Mesothelial cell of epicardium (in vitro differentiated cells): ENCODE results near the gene WRAP53. TPM values are rescaled to one million over a fixed set of nuclear protein-coding genes. Genes with fewer than 3 reads are reported as not detected.

ENCODE experiments used
- DNase-seq, 2 experiments: peaks; one replicate each; pipeline ENCODE4 v3.0.0; 2021; ENCODE audit warnings: low spot score in 2 of 2; ENCODE audit not compliant: unreplicated experiment in 2 of 2
- H3K27ac Mint-ChIP-seq: 2 replicates; pipeline ENCODE4 v1.8.0; 2021; ENCODE audit warnings: mixed read lengths
- H3K27me3 Mint-ChIP-seq: 2 replicates; pipeline ENCODE4 v1.8.0; 2021; ENCODE audit warnings: low read depth, mixed read lengths
- H3K36me3 Mint-ChIP-seq: 2 replicates; pipeline ENCODE4 v1.8.0; 2021; ENCODE audit warnings: mixed read lengths
- H3K4me1 Mint-ChIP-seq: 2 replicates; pipeline ENCODE4 v1.8.0; 2021; ENCODE audit warnings: mixed read lengths
- H3K4me3 Mint-ChIP-seq: 2 replicates; pipeline ENCODE4 v1.8.0; 2021; ENCODE audit warnings: mild to moderate bottlenecking, moderate library complexity, mixed read lengths
- H3K9me3 Mint-ChIP-seq: 2 replicates; pipeline ENCODE4 v1.8.0; 2021; ENCODE audit warnings: mixed read lengths
- CTCF ChIP-seq: fragments of 200-600 bp; sonication (generic); IDR thresholded peaks from one replicate; pipeline ENCODE4 v1.5.0; 2021; ENCODE audit warnings: antibody characterized with exemption; ENCODE audit not compliant: unreplicated experiment
- total RNA-seq: library from RNA; stranded (reverse); gene quantifications from 3 replicates; pipeline ENCODE4 v1.2.1, GENCODE V29; 2021

Gene WRAP53
- total RNA-seq, 1 donor from 2014 or later: 13.6 TPM

GRCh38 chr17:7710301-7710700 is 22.0 kb downstream of the WRAP53 start:
- peaks cover 15% of the 10 kb centered on the region for H3K4me1 Mint-ChIP-seq
- no peak overlapping the region for H3K27ac Mint-ChIP-seq
- DNase-seq: no peak
- H3K36me3 Mint-ChIP-seq: peaks cover 4% of the 10 kb centered on the region
- H3K9me3 Mint-ChIP-seq: no peaks in the 10 kb centered on the region
- H3K4me3 Mint-ChIP-seq: no peak overlapping the region
- no peak for TF ChIP-seq CTCF
- H3K27me3 Mint-ChIP-seq: peaks cover 33% of the 10 kb centered on the region

GRCh38 chr17:7711051-7711755 is 22.9 kb downstream of the WRAP53 start:
- H3K27ac Mint-ChIP-seq: no peak overlapping the region
- H3K9me3 Mint-ChIP-seq: no peaks in the 10 kb centered on the region
- H3K27me3 Mint-ChIP-seq: peaks cover 33% of the 10 kb centered on the region
- peaks cover 4% of the 10 kb centered on the region for H3K36me3 Mint-ChIP-seq
- no peak for TF ChIP-seq CTCF
- peaks cover 13% of the 10 kb centered on the region for H3K4me1 Mint-ChIP-seq
- no peak overlapping the region for H3K4me3 Mint-ChIP-seq
- DNase-seq: no peak

GRCh38 chr17:7712111-7712771 is 24.0 kb downstream of the WRAP53 start:
- peaks cover 12% of the 10 kb centered on the region for H3K4me1 Mint-ChIP-seq
- no peak overlapping the region for H3K27ac Mint-ChIP-seq
- peaks cover 33% of the 10 kb centered on the region for H3K27me3 Mint-ChIP-seq
- no peak for DNase-seq
- no peak overlapping the region for H3K4me3 Mint-ChIP-seq
- TF ChIP-seq CTCF: no peak
- peaks cover 4% of the 10 kb centered on the region for H3K36me3 Mint-ChIP-seq
- H3K9me3 Mint-ChIP-seq: no peaks in the 10 kb centered on the region

GRCh38 chr17:7713782-7714181 is 25.5 kb downstream of the WRAP53 start:
- peaks cover 4% of the 10 kb centered on the region for H3K36me3 Mint-ChIP-seq
- no peak for TF ChIP-seq CTCF
- no peaks in the 10 kb centered on the region for H3K9me3 Mint-ChIP-seq
- peaks cover 21% of the 10 kb centered on the region for H3K4me1 Mint-ChIP-seq
- H3K27me3 Mint-ChIP-seq: peaks cover 42% of the 10 kb centered on the region
- DNase-seq: no peak
- no peak overlapping the region for H3K27ac Mint-ChIP-seq
- no peak overlapping the region for H3K4me3 Mint-ChIP-seq

- no peak overlapping the region for H3K4me3 Mint-ChIP-seq
- H3K9me3 Mint-ChIP-seq: no peaks in the 10 kb centered on the region
- H3K4me1 Mint-ChIP-seq: peaks cover 21% of the 10 kb centered on the region
- H3K27ac Mint-ChIP-seq: no peak overlapping the region
- no peak for TF ChIP-seq CTCF
- peaks cover 53% of the 10 kb centered on the region for H3K27me3 Mint-ChIP-seq
- peaks cover 4% of the 10 kb centered on the region for H3K36me3 Mint-ChIP-seq
- DNase-seq: no peak
Observed at GRCh38 chr17:7714721-7715594, 26.7 kb downstream of the WRAP53 start.
